HepG2 (cell line): ENCODE measurements around the gene IWS1. TPM values are rescaled to one million over a fixed set of nuclear protein-coding genes. Genes with fewer than 3 reads are reported as not detected.

Experiments used
- ARID2 ChIP-seq: sonication (generic); formaldehyde crosslinking; IDR thresholded peaks from 2 replicates; pipeline ENCODE4 v1.8.1; 2022; ENCODE audit warnings: mild to moderate bottlenecking, missing genetic modification reagents, borderline replicate concordance
- CREBL2 ChIP-seq: sonication (generic); formaldehyde crosslinking; IDR thresholded peaks from 2 replicates; pipeline ENCODE4 v1.8.1; 2023; ENCODE audit warnings: missing genetic modification reagents, mild to moderate bottlenecking, borderline replicate concordance
- KDM1A ChIP-seq: IDR thresholded peaks from 2 replicates; pipeline ENCODE4 v1.6.1; 2016; ENCODE audit warnings: missing compliant biosample characterization
- KLF16 ChIP-seq, 2 experiments: sonication (generic) in 1 of 2; formaldehyde crosslinking in 1 of 2; IDR thresholded peaks; 2 replicates each; pipeline versions ENCODE4 v1.6.1 to v1.8.0; 2016 to 2023; ENCODE audit warnings: missing genetic modification reagents in 2 of 2, missing compliant biosample characterization in 1 of 2
- NR2F6 ChIP-seq, 2 experiments: IDR thresholded peaks; 2 replicates each; pipeline ENCODE4 v1.6.1; 2016; ENCODE audit warnings: antibody characterized with exemption in 1 of 2, mild to moderate bottlenecking in 1 of 2
- SNAPC5 ChIP-seq: sonication (generic); formaldehyde crosslinking; IDR thresholded peaks from 2 replicates; pipeline ENCODE4 v1.8.1; 2023; ENCODE audit warnings: mild to moderate bottlenecking, missing genetic modification reagents, borderline replicate concordance
- SOX6 ChIP-seq, 2 experiments: fragments of 450-650 bp in 1 of 2; sonication (generic) in 1 of 2; formaldehyde crosslinking in 1 of 2; IDR thresholded peaks; 2 replicates each; pipeline versions ENCODE4 v1.4.0 to v1.6.1; 2017 to 2020; ENCODE audit warnings: antibody characterized with exemption in 1 of 2, mild to moderate bottlenecking in 1 of 2, missing genetic modification reagents in 1 of 2
- SP140L ChIP-seq: sonication (generic); formaldehyde crosslinking; IDR thresholded peaks from 2 replicates; pipeline ENCODE4 v1.4.0; 2020; ENCODE audit warnings: missing genetic modification reagents, borderline replicate concordance
- TGIF2 ChIP-seq: IDR thresholded peaks from 2 replicates; pipeline ENCODE4 v1.6.1; 2016; ENCODE audit warnings: control low read depth, missing compliant biosample characterization
- TMF1 ChIP-seq: sonication (generic); formaldehyde crosslinking; IDR thresholded peaks from 2 replicates; pipeline ENCODE4 v1.8.1; 2022; ENCODE audit warnings: low read depth, missing genetic modification reagents
- ZFP36L1 ChIP-seq: sonication (generic); formaldehyde crosslinking; IDR thresholded peaks from 2 replicates; pipeline ENCODE4 v1.8.0; 2022; ENCODE audit warnings: mild to moderate bottlenecking, missing genetic modification reagents, moderate library complexity
- ZNF276 ChIP-seq: sonication (generic); formaldehyde crosslinking; IDR thresholded peaks from 2 replicates; pipeline ENCODE4 v1.4.0; 2020; ENCODE audit warnings: mild to moderate bottlenecking, low read depth, missing genetic modification reagents
- ZNF512B ChIP-seq: sonication (generic); formaldehyde crosslinking; IDR thresholded peaks from 2 replicates; pipeline ENCODE4 v1.5.1; 2020; ENCODE audit warnings: missing genetic modification reagents, mild to moderate bottlenecking, borderline replicate concordance
- ZNF513 ChIP-seq: sonication (generic); formaldehyde crosslinking; conservative IDR thresholded peaks from 2 replicates; pipeline ENCODE4 v1.5.0; 2020; ENCODE audit warnings: missing genetic modification reagents
- ZNF530 ChIP-seq: sonication (generic); formaldehyde crosslinking; IDR thresholded peaks from 2 replicates; pipeline ENCODE4 v1.5.0; 2020; ENCODE audit warnings: low read depth, mild to moderate bottlenecking, missing genetic modification reagents
- ZNF550 ChIP-seq: sonication (generic); formaldehyde crosslinking; IDR thresholded peaks from 2 replicates; pipeline ENCODE4 v1.4.0; 2020; ENCODE audit warnings: mild to moderate bottlenecking, missing genetic modification reagents, borderline replicate concordance
- ZNF572 ChIP-seq: sonication (generic); formaldehyde crosslinking; IDR thresholded peaks from 2 replicates; pipeline ENCODE4 v1.5.1; 2020; ENCODE audit warnings: mild to moderate bottlenecking, missing genetic modification reagents
- ZNF710 ChIP-seq: sonication (generic); formaldehyde crosslinking; IDR thresholded peaks from 2 replicates; pipeline ENCODE4 v1.5.0; 2020; ENCODE audit warnings: mild to moderate bottlenecking, missing genetic modification reagents, borderline replicate concordance
- polyA plus RNA-seq, 8 experiments: library from polyadenylated mRNA; depleted of rRNA in 3 of 8; stranded (reverse) in 7 of 8; unstranded in 1 of 8; fragments of >200 nt; fragmentation: Illumina TruSeq in 4 of 8; extraction: Trizol in 4 of 8; gene quantifications; 2 replicates each; pipeline versions ENCODE4 v1.2.1 to v1.2.3, GENCODE V29; 2011 to 2016; ENCODE audit warnings: low read depth in 4 of 8, missing spikeins in 1 of 8, mixed read lengths in 1 of 8; ENCODE audit not compliant: insufficient read depth in 1 of 8
- total RNA-seq, 5 experiments: library from RNA; depleted of rRNA; stranded (reverse); fragments of >200 nt; fragmentation: Illumina TruSeq; extraction: Trizol; gene quantifications; 2 replicates each; pipeline ENCODE4 v1.2.3, GENCODE V29; 2016; ENCODE audit warnings: low read depth in 1 of 5

The IWS1 gene
- total and polyA plus RNA-seq, 2 of the 13 experiments (the other 11 are each of a cell fraction or from before 2014, with no cell fraction given), result 28.9 to 62.3 TPM

GRCh38 chr2:127454595-127455565 lies 71.4 kb downstream of the IWS1 start (continued):
- TF ChIP-seq ZNF276 (peak; percentile 92; the same call in 1 of the 2 replicates), ZNF572 (CRISPR knock-in tag) (0 out of 2 replicates have a peak, but pooled peaks have one; percentile 60), TMF1 (CRISPR knock-in tag) (peak; percentile 55; the same call in 1 of the 2 replicates), SOX6 (IDR thresholded peaks at IDR 0.05) (no peak), SOX6 (CRISPR knock-in tag; IDR thresholded peaks at IDR 0.05) (peak; percentile 93), CREBL2 (CRISPR knock-in tag) (no peak), TGIF2 (CRISPR knock-in tag) (peak; percentile 93), ZNF550 (CRISPR knock-in tag) (no peak), ZNF710 (CRISPR knock-in tag) (peak; percentile 62; the same call in 1 of the 2 replicates), SP140L (CRISPR knock-in tag) (peak; percentile 87), ZNF513 (CRISPR knock-in tag) (no peak), ZFP36L1 (CRISPR knock-in tag) (0 out of 2 replicates have a peak, but pooled peaks have one; percentile 54), KLF16 (CRISPR knock-in tag; IDR thresholded peaks at IDR 0.05) (peak in 1 of 2 experiments; percentile 98; a peak in 3 of 4 replicates), ARID2 (CRISPR knock-in tag) (no peak), NR2F6 (IDR thresholded peaks at IDR 0.05) (peak; percentile 75), NR2F6 (CRISPR knock-in tag; IDR thresholded peaks at IDR 0.05) (peak; percentile 91), ZNF512B (CRISPR knock-in tag) (peak; percentile 62; the same call in 1 of the 2 replicates), SNAPC5 (CRISPR knock-in tag) (no peak), ZNF530 (CRISPR knock-in tag) (no peak), KDM1A (CRISPR knock-in tag) (peak; percentile 84)
